IPS DF 6.9 (cell line): Measurements from ENCODE around the gene SLCO4A1.

Experiments
- DNase-seq: peaks from one replicate; pipeline ENCODE4 v3.0.0-alpha.2; 2013; ENCODE audit warnings: low read depth, low spot score
- H3K27ac ChIP-seq: one replicate; pipeline ENCODE4 v1.5.1; 2013; ENCODE audit warnings: low read length, control low read depth
- H3K27me3 ChIP-seq: 2 replicates; pipeline ENCODE4 v1.6.1; 2013; ENCODE audit warnings: mild to moderate bottlenecking, low read length; ENCODE audit not compliant: control insufficient read depth, insufficient read depth
- H3K36me3 ChIP-seq: 2 replicates; pipeline ENCODE4 v1.6.1; 2013; ENCODE audit warnings: low read length; ENCODE audit not compliant: control insufficient read depth, insufficient read depth
- H3K4me1 ChIP-seq: 2 replicates; pipeline ENCODE4 v1.6.1; 2013; ENCODE audit warnings: low read length; ENCODE audit not compliant: control insufficient read depth, insufficient read depth
- H3K4me3 ChIP-seq: 2 replicates; pipeline ENCODE4 v1.5.1; 2013; ENCODE audit warnings: mild to moderate bottlenecking, low read length
- H3K9me3 ChIP-seq: 2 replicates; pipeline ENCODE4 v1.6.1; 2013; ENCODE audit warnings: low read length, inconsistent platforms; ENCODE audit not compliant: control insufficient read depth, insufficient read depth
- WGBS: extraction: QIAGEN DNeasy Blood & Tissue Kit; methylation state at CpG from one replicate; pipeline ENCODE4 v1.1.7; 2013; ENCODE audit warnings: mixed read lengths, missing lambda C conversion rate; ENCODE audit not compliant: insufficient read length, insufficient coverage; 5-methylcytosine and 5-hydroxymethylcytosine counted together

Gene SLCO4A1

DNA sequence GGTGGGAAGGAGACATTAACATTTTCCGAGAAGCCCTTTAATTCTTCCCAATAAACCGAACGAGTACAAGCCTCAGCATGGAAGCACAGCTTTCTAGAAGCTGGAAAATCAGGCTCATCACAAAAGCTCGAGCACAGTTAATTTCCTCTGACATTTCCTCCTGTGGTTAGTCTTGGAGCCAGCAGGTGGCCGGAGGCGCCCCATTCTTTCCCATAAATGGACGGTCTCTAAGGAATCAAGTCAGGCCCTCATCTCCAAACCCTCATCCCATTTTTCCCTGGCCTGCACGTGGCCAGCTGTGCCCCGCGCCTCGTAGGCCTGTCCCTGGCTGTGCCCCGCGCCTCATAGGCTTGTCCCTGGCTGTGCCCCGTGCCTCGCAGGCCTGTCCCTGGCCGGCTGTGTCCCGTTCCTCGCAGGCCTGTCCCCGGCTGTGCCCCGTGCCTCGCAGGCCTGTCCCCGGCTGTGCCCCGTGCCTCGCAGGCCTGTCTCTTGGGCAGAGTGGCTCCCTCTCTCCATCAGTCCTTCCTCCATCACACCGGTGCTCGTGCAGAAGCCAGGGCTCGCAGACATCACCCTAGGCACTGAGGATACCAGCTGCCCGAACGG lies 46.7 kb downstream of the SLCO4A1 start:
- H3K4me3 ChIP-seq: no peak overlapping the region
- H3K27ac ChIP-seq: no peak overlapping the region
- DNase-seq: no peak
- H3K36me3 ChIP-seq: no peaks in the 10 kb centered on the region
- no peaks in the 10 kb centered on the region for H3K9me3 ChIP-seq
- no peaks in the 10 kb centered on the region; the same call in 1 of the 2 replicates for H3K4me1 ChIP-seq
- H3K27me3 ChIP-seq: no peaks in the 10 kb centered on the region
- WGBS: no CpG with 5 or more reads among the region's 29 CpGs

DNA sequence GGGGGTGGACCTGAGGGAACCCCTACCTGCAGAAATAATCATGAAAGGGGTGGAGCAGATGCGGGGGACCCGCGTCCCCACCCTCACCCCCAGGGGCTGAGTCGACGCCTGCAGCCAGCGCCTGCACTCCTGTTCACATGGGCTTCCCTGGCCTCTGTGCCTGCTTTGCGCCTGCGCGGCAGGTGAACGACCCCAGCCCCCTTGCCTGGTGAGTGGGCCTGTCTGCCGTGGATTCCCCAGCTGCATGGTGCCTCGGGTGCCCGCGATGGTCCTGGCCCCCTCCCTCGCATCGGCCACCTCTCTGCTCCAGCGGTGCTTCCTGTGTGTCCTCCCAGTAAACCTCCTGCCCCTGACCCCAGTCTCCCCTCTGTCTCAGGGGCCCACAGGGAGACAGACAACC lies 47.6 kb downstream of the SLCO4A1 start:
- Histone ChIP-seq H3K9me3 (no peaks in the 10 kb centered on the region), H3K27ac (no peak overlapping the region), H3K4me1 (no peaks in the 10 kb centered on the region; the same call in 1 of the 2 replicates), H3K4me3 (no peak overlapping the region), H3K27me3 (no peaks in the 10 kb centered on the region), H3K36me3 (no peaks in the 10 kb centered on the region)
- no peak for DNase-seq
- WGBS: no CpG with 5 or more reads among the region's 17 CpGs

GRCh38 chr20:62690261-62690820 lies 48.0 kb downstream of the SLCO4A1 start:
- H3K36me3 ChIP-seq: no peaks in the 10 kb centered on the region
- H3K4me1 ChIP-seq: no peaks in the 10 kb centered on the region; the same call in 1 of the 2 replicates
- H3K27ac ChIP-seq: no peak overlapping the region
- no peak overlapping the region for H3K4me3 ChIP-seq
- no peaks in the 10 kb centered on the region for H3K27me3 ChIP-seq
- H3K9me3 ChIP-seq: no peaks in the 10 kb centered on the region
- no CpG with 5 or more reads among the region's 17 CpGs for WGBS
- DNase-seq: no peak

- H3K27me3 ChIP-seq: no peaks in the 10 kb centered on the region
- H3K27ac ChIP-seq: no peak overlapping the region
- no peak for DNase-seq
- no peaks in the 10 kb centered on the region for H3K36me3 ChIP-seq
- no CpG with 5 or more reads among the region's 15 CpGs for WGBS
- H3K9me3 ChIP-seq: no peaks in the 10 kb centered on the region
- H3K4me1 ChIP-seq: no peaks in the 10 kb centered on the region; the same call in 1 of the 2 replicates
- no peak overlapping the region for H3K4me3 ChIP-seq
These were observed 49.2 kb downstream of the SLCO4A1 start for GRCh38 chr20:62691487-62691886.

DNA sequence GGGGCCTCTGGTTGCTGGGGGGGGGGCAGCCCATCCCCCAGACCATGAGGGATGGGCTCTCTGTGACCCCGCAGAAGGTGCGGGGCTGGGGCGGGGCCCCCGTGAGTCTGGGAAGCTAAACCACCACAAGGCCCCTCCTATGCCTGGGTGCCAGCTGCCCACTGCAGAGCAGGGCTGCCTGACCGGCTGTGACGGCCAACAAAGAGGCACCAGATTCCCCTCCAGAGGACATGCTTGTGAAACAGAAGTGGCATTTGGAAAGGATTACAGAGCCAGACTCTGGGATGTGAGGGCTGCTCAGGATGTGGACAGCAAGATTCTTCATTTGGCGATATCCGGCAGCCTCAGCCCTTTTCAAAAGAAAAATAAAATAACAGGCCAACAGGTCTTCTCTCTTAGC lies 49.9 kb downstream of the SLCO4A1 start:
- H3K27ac ChIP-seq: no peak overlapping the region
- no peak for DNase-seq
- WGBS: no CpG with 5 or more reads among the region's 8 CpGs
- no peaks in the 10 kb centered on the region for H3K36me3 ChIP-seq
- no peak overlapping the region for H3K4me3 ChIP-seq
- H3K9me3 ChIP-seq: no peaks in the 10 kb centered on the region
- no peaks in the 10 kb centered on the region for H3K27me3 ChIP-seq
- no peaks in the 10 kb centered on the region; the same call in 1 of the 2 replicates for H3K4me1 ChIP-seq

DNA sequence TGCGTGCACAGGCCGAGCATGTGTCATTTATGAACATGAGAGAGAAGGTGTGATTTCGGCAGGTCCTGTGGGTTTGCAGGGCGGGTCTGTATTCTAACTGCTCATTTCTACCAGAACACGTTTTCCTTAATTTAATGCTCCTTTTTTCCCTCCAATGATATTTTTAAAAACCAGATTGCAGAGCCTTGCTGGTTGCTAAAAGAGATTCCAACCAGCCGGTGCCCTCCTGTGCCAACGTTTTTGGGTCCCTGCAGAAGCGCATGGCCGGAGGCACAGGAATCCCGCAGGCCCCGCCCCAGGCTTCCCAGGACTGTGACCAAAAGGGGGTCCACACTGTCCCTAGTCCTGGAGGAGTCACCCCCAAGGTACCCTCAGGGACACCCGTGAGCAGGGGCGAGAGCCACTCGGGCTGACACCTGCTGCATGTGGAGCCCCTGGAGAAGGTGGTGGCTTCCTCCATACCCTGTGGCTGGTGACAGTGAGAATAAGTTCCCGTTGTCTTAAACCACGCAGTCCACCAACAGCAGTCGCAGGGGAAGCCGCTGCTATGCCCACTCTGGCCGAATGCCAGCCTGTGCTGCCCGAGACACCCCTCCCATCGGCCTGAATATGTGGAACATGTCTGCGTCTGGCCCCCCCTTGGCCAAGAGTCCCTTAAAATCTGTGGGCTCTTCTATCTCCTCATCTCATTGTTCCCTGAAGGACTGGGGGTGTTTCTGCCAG lies 50.7 kb downstream of the SLCO4A1 start:
- no CpG with 5 or more reads among the region's 22 CpGs for WGBS
- no peaks in the 10 kb centered on the region; the same call in 1 of the 2 replicates for H3K4me1 ChIP-seq

GRCh38 chr20:62693524-62693922 lies 51.2 kb downstream of the SLCO4A1 start:
- WGBS: no CpG with 5 or more reads among the region's 10 CpGs
- H3K27me3 ChIP-seq: no peaks in the 10 kb centered on the region

More for the DNA sequence above, 50.7 kb downstream of the SLCO4A1 start:
- H3K4me3 ChIP-seq: no peak overlapping the region
- no peaks in the 10 kb centered on the region for H3K9me3 ChIP-seq
- no peak for DNase-seq
- H3K27ac ChIP-seq: no peak overlapping the region
- H3K27me3 ChIP-seq: no peaks in the 10 kb centered on the region
- no peaks in the 10 kb centered on the region for H3K36me3 ChIP-seq

DNA sequence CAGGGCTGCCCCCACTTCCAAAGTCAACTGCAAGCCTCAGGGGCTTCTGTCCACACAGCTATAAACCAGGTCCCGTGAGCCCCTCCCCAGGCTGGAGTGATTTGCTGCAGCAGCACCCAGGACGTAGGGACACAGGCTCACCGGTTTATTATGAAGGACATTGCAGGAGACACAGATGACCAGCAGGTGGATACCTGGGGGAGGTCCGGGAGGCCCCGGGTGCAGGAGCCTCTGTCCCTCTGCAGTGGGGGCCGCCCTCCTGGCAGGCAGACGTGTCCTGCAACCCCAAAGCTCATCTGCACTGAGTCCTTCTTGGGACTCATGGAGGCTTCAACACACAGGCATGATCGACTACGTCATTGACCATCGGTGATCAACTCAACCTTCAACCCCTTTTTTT lies 51.8 kb downstream of the SLCO4A1 start:
- no peak overlapping the region for H3K27ac ChIP-seq
- WGBS: no CpG with 5 or more reads among the region's 10 CpGs
- H3K9me3 ChIP-seq: no peaks in the 10 kb centered on the region
- H3K27me3 ChIP-seq: no peaks in the 10 kb centered on the region
- no peak for DNase-seq
- no peak overlapping the region for H3K4me3 ChIP-seq
- no peaks in the 10 kb centered on the region for H3K4me1 ChIP-seq
- no peaks in the 10 kb centered on the region for H3K36me3 ChIP-seq

More at GRCh38 chr20:62693524-62693922, 51.2 kb downstream of the SLCO4A1 start:
- H3K9me3 ChIP-seq: no peaks in the 10 kb centered on the region
- DNase-seq: no peak
- no peak overlapping the region for H3K27ac ChIP-seq
- H3K4me1 ChIP-seq: no peaks in the 10 kb centered on the region; the same call in 1 of the 2 replicates
- H3K36me3 ChIP-seq: no peaks in the 10 kb centered on the region
- no peak overlapping the region for H3K4me3 ChIP-seq

GRCh38 chr20:62694868-62695267 lies 52.6 kb downstream of the SLCO4A1 start:
- no peaks in the 10 kb centered on the region for H3K4me1 ChIP-seq
- no CpG with 5 or more reads among the region's 15 CpGs for WGBS
- H3K9me3 ChIP-seq: no peaks in the 10 kb centered on the region
- no peaks in the 10 kb centered on the region for H3K27me3 ChIP-seq
- no peak for DNase-seq
- H3K36me3 ChIP-seq: no peaks in the 10 kb centered on the region
- no peak overlapping the region; the same call in 1 of the 2 replicates for H3K4me3 ChIP-seq
- no peak overlapping the region for H3K27ac ChIP-seq

DNA sequence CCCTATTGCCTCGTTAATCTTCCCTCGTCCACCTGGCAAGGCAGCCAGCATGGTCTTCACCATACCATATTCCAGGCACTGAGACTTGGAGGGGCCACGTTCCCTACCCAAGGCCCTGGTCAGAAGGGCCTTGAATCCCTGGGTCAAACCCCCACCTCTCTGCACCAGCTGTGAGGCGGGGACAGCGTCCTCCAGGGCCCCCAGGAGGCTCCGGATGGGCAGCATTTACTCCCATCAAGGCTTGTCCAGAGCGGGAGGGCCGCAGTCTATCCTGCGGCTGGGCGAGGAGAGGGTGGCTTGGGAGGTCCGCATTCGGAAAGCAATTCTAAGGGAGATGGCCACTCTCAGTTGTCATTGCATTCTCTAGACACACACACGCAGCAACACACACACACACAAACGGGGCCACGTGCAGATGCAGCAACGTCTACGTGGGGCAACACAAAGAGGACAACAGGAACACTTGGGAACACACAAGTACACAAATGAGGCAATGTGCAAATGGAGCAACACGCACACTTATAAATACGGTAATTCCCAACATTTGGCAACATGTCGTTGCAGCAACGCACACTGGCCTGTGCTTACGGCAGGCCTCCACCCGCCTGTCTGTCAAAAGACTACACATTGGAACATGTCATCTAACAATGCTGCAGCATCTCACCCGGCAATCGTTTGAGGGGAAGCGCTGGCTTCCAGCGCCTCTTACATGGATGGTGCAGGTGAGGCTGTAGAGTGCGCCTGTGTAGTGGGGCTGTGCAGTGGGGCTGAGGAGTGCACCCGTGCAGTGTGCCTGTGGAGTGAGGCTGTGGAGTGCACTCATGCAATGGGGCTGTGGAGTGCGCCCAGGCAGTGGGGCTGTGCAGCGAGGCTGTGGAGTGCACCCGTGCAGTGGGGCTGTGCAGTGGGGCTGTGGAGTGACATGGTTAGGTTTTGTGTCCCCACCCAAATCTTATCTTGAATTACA lies 53.4 kb downstream of the SLCO4A1 start:
- H3K4me1 ChIP-seq: no peaks in the 10 kb centered on the region
- no peaks in the 10 kb centered on the region for H3K9me3 ChIP-seq
- H3K36me3 ChIP-seq: no peaks in the 10 kb centered on the region
- H3K27me3 ChIP-seq: no peaks in the 10 kb centered on the region
- no peak overlapping the region for H3K4me3 ChIP-seq
- no peak overlapping the region for H3K27ac ChIP-seq
- no peak for DNase-seq
- WGBS: no CpG with 5 or more reads among the region's 32 CpGs
